ENCODE data around the gene SH2D1A. TPM values are rescaled to one million over a fixed set of nuclear protein-coding genes. Genes with fewer than 3 reads are reported as not detected.
"Not testable (repeated sequence)": the region's sequence is repeated elsewhere in the genome, so short reads cannot be mapped to it uniquely, and the experiment has no call there.

Gene SH2D1A
- total RNA-seq, 2 donors from 2014 or later = 0.71 to 1.4 TPM

DNA sequence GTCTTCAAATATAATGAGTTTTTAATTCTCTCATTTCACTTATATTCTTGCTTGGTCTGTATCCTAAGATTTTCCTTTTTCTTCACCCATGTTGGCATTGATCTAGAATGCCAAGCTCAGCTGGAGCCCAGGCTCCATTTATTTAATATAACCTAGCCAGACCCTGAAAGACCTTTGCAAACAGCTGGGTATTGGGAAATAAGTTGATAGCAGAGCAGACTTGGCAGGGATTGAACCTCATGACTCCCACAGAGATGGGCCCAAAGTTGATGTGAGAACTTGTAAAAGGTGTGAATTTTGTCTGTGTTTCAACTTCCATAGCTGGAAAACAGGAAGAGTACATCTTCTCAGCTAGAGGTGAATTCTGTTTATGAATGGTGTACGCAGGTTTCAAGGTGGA lies 59.5 kb downstream of the SH2D1A start:
- Histone ChIP-seq H3K4me1 (ENCODE audit: control insufficient read depth in 1 of 2, low read depth in 2 of 2) (no peaks in the 10 kb centered on the region), H3K36me3 (no peaks in the 10 kb centered on the region), H3K27ac (no peak overlapping the region), H3K9me3 (no peaks in the 10 kb centered on the region), H3K27me3 (replicated peaks; ENCODE audit: insufficient read depth) (no peaks in the 10 kb centered on the region), H3K4me3 (no peak overlapping the region)
- ATAC-seq (ENCODE audit: insufficient number of reproducible peaks, low FRiP score, low read depth) (no peak), DNase-seq (ENCODE audit: low spot score) (no peak)
- TF ChIP-seq, protein P1, sequence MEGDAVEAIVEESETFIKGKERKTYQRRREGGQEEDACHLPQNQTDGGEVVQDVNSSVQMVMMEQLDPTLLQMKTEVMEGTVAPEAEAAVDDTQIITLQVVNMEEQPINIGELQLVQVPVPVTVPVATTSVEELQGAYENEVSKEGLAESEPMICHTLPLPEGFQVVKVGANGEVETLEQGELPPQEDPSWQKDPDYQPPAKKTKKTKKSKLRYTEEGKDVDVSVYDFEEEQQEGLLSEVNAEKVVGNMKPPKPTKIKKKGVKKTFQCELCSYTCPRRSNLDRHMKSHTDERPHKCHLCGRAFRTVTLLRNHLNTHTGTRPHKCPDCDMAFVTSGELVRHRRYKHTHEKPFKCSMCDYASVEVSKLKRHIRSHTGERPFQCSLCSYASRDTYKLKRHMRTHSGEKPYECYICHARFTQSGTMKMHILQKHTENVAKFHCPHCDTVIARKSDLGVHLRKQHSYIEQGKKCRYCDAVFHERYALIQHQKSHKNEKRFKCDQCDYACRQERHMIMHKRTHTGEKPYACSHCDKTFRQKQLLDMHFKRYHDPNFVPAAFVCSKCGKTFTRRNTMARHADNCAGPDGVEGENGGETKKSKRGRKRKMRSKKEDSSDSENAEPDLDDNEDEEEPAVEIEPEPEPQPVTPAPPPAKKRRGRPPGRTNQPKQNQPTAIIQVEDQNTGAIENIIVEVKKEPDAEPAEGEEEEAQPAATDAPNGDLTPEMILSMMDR (IDR thresholded peaks at IDR 0.05) = no peak

DNA sequence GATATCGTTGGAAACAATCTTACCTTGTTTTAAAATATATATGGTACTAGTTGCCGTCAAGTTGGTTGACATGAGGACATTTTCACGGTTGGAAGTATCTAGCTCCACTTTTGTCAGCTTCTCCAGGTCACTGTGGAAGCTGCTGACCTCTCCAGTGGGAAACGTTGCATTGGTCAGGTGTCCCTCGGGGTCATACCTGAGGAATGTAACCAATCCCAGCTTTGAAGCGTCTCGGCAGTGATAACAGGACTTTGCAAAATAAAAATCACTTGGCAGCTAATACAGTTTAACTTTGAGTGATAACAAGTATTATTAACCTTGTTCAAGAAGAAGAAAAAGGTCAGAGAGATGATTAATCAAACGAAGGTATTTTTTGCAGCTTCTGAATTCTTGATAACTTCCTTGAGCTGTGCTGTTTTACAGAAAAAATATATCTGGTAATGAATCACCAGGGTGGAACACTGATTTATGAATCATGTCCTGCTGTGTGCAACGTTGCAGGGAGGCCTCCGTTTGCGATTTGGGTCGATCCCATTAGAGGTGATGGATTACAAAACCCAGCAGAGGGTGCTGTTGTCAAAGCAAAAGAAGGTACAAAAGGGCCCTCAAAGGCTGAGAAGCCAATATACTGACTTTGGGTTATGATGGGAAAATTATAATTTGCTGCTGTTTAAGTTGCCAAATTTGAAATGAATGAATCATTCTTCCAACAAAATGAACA lies 60.1 kb downstream of the SH2D1A start:
- Histone ChIP-seq H3K9me3 (no peaks in the 10 kb centered on the region), H3K4me1 (ENCODE audit: control insufficient read depth in 1 of 2, low read depth in 2 of 2) (no peaks in the 10 kb centered on the region), H3K27ac (no peak overlapping the region), H3K27me3 (replicated peaks; ENCODE audit: insufficient read depth) (no peaks in the 10 kb centered on the region), H3K36me3 (no peaks in the 10 kb centered on the region), H3K4me3 (no peak overlapping the region)
- DNase-seq (ENCODE audit: low spot score) (peak; percentile 1), ATAC-seq (ENCODE audit: insufficient number of reproducible peaks, low FRiP score, low read depth) (no peak)
- TF ChIP-seq, protein P1 (IDR thresholded peaks at IDR 0.05) = peak; percentile 36

- DNase-seq (ENCODE audit: low spot score) = no peak
- ATAC-seq (ENCODE audit: insufficient number of reproducible peaks, low FRiP score, low read depth) = no peak
- Histone ChIP-seq H3K4me1 (ENCODE audit: control insufficient read depth in 1 of 2, low read depth in 2 of 2) (no peaks in the 10 kb centered on the region), H3K27ac (no peak overlapping the region), H3K36me3 (no peaks in the 10 kb centered on the region), H3K27me3 (replicated peaks; ENCODE audit: insufficient read depth) (no peaks in the 10 kb centered on the region), H3K4me3 (no peak overlapping the region), H3K9me3 (no peaks in the 10 kb centered on the region)
- TF ChIP-seq, protein P1 (IDR thresholded peaks at IDR 0.05) = no peak
These were observed 60.9 kb downstream of the SH2D1A start for GRCh38 chrX:124407226-124407625.

GRCh38 chrX:124408380-124408779 lies 62.0 kb downstream of the SH2D1A start:
- ATAC-seq (ENCODE audit: insufficient number of reproducible peaks, low FRiP score, low read depth); H3K4me3 ChIP-seq; H3K4me1 ChIP-seq (ENCODE audit: control insufficient read depth in 1 of 2, low read depth in 2 of 2); DNase-seq (ENCODE audit: low spot score); H3K27ac ChIP-seq; H3K27me3 ChIP-seq (replicated peaks; ENCODE audit: insufficient read depth); H3K9me3 ChIP-seq; H3K36me3 ChIP-seq: not testable (repeated sequence)

GRCh38 chrX:124413244-124413643 lies 66.9 kb downstream of the SH2D1A start:
- TF ChIP-seq, protein P1 (IDR thresholded peaks at IDR 0.05) = no peak
- H3K27ac ChIP-seq = no peak overlapping the region
- H3K27me3 ChIP-seq (replicated peaks; ENCODE audit: insufficient read depth) = no peaks in the 10 kb centered on the region
- H3K4me3 ChIP-seq = no peak overlapping the region
- ATAC-seq (ENCODE audit: insufficient number of reproducible peaks, low FRiP score, low read depth) = no peak
- no peak for DNase-seq (ENCODE audit: low spot score)
- no peaks in the 10 kb centered on the region for H3K9me3 ChIP-seq
- no peaks in the 10 kb centered on the region for H3K36me3 ChIP-seq
- no peaks in the 10 kb centered on the region for H3K4me1 ChIP-seq (ENCODE audit: control insufficient read depth in 1 of 2, low read depth in 2 of 2)

GRCh38 chrX:124414281-124414680 lies 67.9 kb downstream of the SH2D1A start:
- Histone ChIP-seq H3K4me3 (no peak overlapping the region), H3K4me1 (ENCODE audit: control insufficient read depth in 1 of 2, low read depth in 2 of 2) (no peaks in the 10 kb centered on the region), H3K27ac (no peak overlapping the region), H3K27me3 (replicated peaks; ENCODE audit: insufficient read depth) (no peaks in the 10 kb centered on the region), H3K9me3 (no peaks in the 10 kb centered on the region), H3K36me3 (no peaks in the 10 kb centered on the region)
- ATAC-seq (ENCODE audit: insufficient number of reproducible peaks, low FRiP score, low read depth) (no peak), DNase-seq (ENCODE audit: low spot score) (no peak)
- TF ChIP-seq, protein P1 (IDR thresholded peaks at IDR 0.05) = no peak

All from thoracic aorta (tissue), 2 donors.